ENCODE measurements around the gene TBC1D19. TPM values are rescaled to one million over a fixed set of nuclear protein-coding genes. Genes with fewer than 3 reads are reported as not detected.

Gene TBC1D19
- total RNA-seq, 1 experiment from 2014 or later = 54.9 TPM

- no peak for DNase-seq (ENCODE audit: extremely low read depth, low read depth)
Observed at GRCh38 chr4:26804925-26805324, 221.0 kb downstream of the TBC1D19 start.

Small RNA genes lying within 50 kb of the gene (small RNA-seq; reads per million reads assigned to genes)
- gene RF00284 = 0 to 0.06 reads per million in 2 experiments

Other genes starting within 250 kb of the TBC1D19 start
- gene CCKAR, start 93.6 kb upstream of the TBC1D19 start, total RNA-seq (2014; rRNA removed; shearing (Covaris generic)) = not detected in 2 replicates